ENCODE measurements around the gene FBXO30.

- no peak for TF ChIP-seq POLR2A (IDR thresholded peaks at IDR 0.05; ENCODE audit: low read depth, low read length)
- no peak for TF ChIP-seq POLR2AphosphoS5 (IDR thresholded peaks at IDR 0.05; ENCODE audit: low read depth, low read length)
- TF ChIP-seq TAF1 (IDR thresholded peaks at IDR 0.05; ENCODE audit: low read depth, low read length) = no peak
- TF ChIP-seq SPI1 (IDR thresholded peaks at IDR 0.05; ENCODE audit: low read depth, low read length) = no peak
- no peak for TF ChIP-seq PAX5 (IDR thresholded peaks at IDR 0.05; ENCODE audit: insufficient read depth, low read length, severe bottlenecking)
- no peak for TF ChIP-seq POU2F2 (IDR thresholded peaks at IDR 0.05; ENCODE audit: low read depth, low read length)
These were observed 48.8 kb upstream of the FBXO30 start for GRCh38 chr6:145863366-145863765.

Measured in GM12891 (cell line).